NCI-H187 (cell line): ENCODE results near the gene NDUFB10.

Source experiments
- DNase-seq, 2 experiments: peaks; one replicate each; lab custom pipeline; 2025; lab: John Stamatoyannopoulos, UW

Gene NDUFB10

GRCh38 chr16:2002406-2003230, 43.3 kb downstream of the NDUFB10 start:
- DNase-seq, result no peak

- DNase-seq, result no peak
These were observed 44.0 kb downstream of the NDUFB10 start for GRCh38 chr16:2003231-2003826.

- peak; percentile 96 to 98 for DNase-seq
These were observed 44.7 kb downstream of the NDUFB10 start for GRCh38 chr16:2003827-2004641.

- DNase-seq, result no peak
These were observed 45.6 kb downstream of the NDUFB10 start for GRCh38 chr16:2004795-2005517.

- DNase-seq, result no peak
These were observed 46.3 kb downstream of the NDUFB10 start for GRCh38 chr16:2005646-2006045.

- DNase-seq, result no peak
These were observed 47.0 kb downstream of the NDUFB10 start for GRCh38 chr16:2006317-2006716.

GRCh38 chr16:2007081-2007836, 47.9 kb downstream of the NDUFB10 start:
- DNase-seq, result no peak

- no peak for DNase-seq
These were observed 48.7 kb downstream of the NDUFB10 start for GRCh38 chr16:2008009-2008526.

GRCh38 chr16:2008631-2009163, 49.4 kb downstream of the NDUFB10 start:
- DNase-seq, result no peak

- no peak for DNase-seq
These were observed 49.9 kb downstream of the NDUFB10 start for GRCh38 chr16:2009164-2009711.

GRCh38 chr16:2009791-2010510, 50.6 kb downstream of the NDUFB10 start, which contains the start of gene ZNF598:
ZNF598 (minus strand) TSS chr16:2009821.
- DNase-seq, result peak; percentile 74 to 87
